Inferior parietal cortex (tissue), 1 donor: ENCODE results near the gene NOL6.
"Not testable (repeated sequence)": the region's sequence is repeated elsewhere in the genome, so short reads cannot be mapped to it uniquely, and the experiment has no call there.

Experiments used
- DNase-seq: peaks from one replicate; pipeline ENCODE4 v3.0.0-alpha.2; 2016; ENCODE audit errors: extremely low spot score

Gene NOL6, protein sequence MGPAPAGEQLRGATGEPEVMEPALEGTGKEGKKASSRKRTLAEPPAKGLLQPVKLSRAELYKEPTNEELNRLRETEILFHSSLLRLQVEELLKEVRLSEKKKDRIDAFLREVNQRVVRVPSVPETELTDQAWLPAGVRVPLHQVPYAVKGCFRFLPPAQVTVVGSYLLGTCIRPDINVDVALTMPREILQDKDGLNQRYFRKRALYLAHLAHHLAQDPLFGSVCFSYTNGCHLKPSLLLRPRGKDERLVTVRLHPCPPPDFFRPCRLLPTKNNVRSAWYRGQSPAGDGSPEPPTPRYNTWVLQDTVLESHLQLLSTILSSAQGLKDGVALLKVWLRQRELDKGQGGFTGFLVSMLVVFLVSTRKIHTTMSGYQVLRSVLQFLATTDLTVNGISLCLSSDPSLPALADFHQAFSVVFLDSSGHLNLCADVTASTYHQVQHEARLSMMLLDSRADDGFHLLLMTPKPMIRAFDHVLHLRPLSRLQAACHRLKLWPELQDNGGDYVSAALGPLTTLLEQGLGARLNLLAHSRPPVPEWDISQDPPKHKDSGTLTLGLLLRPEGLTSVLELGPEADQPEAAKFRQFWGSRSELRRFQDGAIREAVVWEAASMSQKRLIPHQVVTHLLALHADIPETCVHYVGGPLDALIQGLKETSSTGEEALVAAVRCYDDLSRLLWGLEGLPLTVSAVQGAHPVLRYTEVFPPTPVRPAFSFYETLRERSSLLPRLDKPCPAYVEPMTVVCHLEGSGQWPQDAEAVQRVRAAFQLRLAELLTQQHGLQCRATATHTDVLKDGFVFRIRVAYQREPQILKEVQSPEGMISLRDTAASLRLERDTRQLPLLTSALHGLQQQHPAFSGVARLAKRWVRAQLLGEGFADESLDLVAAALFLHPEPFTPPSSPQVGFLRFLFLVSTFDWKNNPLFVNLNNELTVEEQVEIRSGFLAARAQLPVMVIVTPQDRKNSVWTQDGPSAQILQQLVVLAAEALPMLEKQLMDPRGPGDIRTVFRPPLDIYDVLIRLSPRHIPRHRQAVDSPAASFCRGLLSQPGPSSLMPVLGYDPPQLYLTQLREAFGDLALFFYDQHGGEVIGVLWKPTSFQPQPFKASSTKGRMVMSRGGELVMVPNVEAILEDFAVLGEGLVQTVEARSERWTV

GRCh38 chr9:33473643-33474352, at the start of gene NOL6:
Gene NOL6, minus strand, starts transcription at chr9:33473924. Its CDS starts 82 bp downstream, at chr9:33473842.
- peak; percentile 100 for DNase-seq

GRCh38 chr9:33521861-33522260, 48.1 kb upstream of the NOL6 start:
- DNase-seq = not testable (repeated sequence)

DNA sequence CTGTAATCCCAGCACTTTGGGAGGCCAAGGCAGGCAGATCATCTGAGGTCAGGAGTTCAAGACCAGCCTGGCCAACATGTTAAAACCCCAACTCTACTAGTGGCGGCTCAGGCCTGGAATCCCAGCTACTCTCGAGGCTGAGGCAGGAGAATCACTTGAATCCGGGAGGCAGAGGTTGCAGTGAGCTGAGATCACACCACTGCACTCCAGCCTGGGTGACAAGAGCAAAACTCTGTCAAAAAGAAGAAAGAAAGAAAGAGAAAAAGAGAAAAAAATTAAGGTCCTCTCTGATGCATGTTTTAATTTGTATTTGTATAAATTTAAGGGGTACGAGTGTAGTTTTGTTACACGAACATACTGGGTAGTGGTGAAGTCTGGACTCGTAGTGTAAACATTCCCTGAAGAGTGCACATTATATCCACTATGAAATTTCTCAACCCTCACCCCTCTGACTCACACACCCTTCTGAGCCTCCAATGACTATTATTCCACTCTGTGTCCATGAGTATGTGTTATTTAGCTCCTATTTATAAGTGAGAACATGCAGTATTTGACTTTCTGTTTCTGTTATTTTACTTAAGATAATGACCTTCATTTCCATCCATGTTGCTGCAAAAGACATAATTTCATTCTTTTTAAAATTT, 44.3 kb upstream of the NOL6 start:
- not testable (repeated sequence) for DNase-seq

GRCh38 chr9:33517373-33517772, 43.6 kb upstream of the NOL6 start:
- peak; percentile 61 for DNase-seq

GRCh38 chr9:33516397-33516796, 42.7 kb upstream of the NOL6 start:
- not testable (repeated sequence) for DNase-seq

- not testable (repeated sequence) for DNase-seq
Measured at GRCh38 chr9:33515342-33515995, 41.7 kb upstream of the NOL6 start.

DNA sequence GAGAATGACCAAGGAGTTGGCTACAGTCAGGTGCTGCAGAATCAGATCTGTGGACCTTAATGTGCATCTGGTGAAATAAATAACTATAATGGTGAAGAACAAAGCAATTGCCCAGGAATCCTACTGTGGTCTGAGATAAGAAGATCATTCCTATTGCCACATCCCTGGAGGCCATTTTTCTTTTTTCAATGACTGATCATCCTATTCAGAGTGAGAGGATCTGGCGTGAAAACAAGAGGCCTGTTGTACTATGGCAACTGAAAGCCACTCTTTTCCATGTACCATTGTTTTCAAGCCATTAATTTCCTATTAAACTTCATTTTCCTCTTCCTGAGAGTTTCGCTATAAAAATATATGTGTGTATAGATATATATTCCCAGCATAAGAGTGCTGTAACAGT, 38.8 kb upstream of the NOL6 start:
- DNase-seq = not testable (repeated sequence)

- DNase-seq = not testable (repeated sequence)
Measured at GRCh38 chr9:33511184-33511517, 37.4 kb upstream of the NOL6 start.

DNA sequence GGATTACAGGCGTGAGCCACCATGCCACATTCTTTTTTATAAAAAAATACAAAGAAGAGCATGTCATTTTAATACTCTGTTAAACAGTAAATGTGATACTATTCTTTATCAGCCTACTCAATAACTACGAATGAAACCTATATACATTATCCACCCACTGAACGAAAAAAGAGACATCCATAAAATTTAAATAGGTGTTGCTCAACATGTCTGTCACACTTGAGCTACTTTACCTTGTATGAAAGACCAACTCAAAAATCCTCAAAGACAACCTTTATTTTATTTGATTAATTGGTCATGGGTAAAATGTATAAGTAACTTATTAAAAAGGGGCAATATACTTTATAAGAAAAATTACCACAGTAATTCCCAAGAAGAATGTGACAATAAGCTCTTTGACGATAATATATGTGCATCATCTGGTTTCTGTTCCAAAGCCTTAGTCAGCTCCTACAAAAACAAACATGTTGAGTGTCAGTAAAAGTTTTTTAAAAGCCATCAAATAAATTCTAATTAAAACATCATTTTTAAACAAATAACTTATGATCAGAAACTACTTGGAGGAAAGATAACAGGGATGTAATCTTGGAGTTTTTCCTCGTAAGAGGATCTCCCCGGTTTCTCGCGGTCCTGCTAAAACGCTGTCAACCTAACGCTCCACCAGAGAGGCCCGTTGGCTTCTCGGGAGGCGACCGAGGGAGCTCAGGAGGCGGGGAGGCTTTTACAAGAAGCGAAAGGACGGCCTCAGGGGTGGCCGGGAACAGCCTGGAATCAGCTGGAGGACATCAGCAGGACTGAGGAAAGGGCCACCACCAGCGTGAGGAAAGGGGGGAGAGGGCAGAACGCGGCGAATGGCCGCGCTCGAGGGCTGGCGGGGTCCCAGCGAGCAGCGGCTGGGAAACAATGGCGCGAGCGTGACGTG, 36.8 kb upstream of the NOL6 start:
- peak; percentile 73 for DNase-seq

DNA sequence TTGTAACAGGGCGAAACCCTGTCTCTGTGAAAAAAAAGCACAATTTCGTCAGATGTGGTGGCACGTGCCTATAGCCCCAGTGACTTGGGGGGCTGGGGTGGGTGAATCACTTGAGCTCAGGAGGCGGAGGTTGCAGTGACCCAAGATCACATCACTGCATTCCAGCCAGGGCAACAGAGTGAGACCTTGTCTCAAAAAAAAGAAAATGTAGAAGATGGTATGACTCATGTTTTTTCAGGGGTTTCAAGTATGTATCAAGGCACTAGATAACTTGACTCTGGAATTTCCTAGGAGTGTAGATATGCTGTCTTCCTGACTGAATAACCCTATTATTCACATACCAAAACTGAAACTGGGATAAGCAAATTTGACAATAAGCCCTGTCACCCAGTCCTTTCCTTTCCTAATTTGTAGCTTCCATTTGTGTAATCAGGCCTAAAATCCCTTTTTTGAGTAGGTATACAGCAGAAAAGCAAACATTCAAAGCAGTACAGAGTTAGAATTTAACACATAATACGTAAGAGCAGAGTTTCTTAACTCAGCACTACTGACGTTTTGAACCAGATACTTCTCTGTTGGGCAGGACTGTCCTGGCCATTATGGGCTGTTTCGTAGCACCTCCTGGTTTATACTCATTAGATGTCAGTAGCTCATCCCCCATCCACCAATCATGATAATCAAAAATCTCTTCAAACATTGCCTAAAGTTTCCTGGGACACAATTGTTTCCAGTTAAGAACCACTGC, 33.1 kb upstream of the NOL6 start:
- DNase-seq = no peak

DNA sequence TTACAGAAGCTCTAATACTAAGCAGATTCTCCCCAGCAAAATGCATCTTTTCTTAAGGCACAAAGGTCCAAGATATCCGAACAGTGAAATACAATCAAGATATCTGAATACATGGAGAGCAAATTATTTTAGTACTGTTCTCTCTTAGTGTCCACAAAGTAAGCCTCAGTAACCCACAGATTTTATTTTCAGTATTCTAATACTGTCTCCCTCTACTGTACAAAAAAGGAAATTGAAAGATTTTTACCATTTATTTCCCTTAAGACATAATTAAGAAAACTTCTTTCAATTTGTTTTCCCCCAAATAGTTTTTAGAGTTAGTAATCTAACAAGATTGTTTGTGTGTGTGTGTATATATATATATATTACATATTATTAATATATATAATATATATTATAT, 24.7 kb upstream of the NOL6 start:
- DNase-seq = no peak

- DNase-seq = not testable (repeated sequence)
Measured at GRCh38 chr9:33493819-33494218, 20.1 kb upstream of the NOL6 start.

- DNase-seq = no peak
Measured at GRCh38 chr9:33489066-33489465, 15.3 kb upstream of the NOL6 start.

GRCh38 chr9:33485312-33485711, 11.6 kb upstream of the NOL6 start:
- DNase-seq = not testable (repeated sequence)

- no peak for DNase-seq
Measured at GRCh38 chr9:33480976-33481375, 7.3 kb upstream of the NOL6 start.

DNA sequence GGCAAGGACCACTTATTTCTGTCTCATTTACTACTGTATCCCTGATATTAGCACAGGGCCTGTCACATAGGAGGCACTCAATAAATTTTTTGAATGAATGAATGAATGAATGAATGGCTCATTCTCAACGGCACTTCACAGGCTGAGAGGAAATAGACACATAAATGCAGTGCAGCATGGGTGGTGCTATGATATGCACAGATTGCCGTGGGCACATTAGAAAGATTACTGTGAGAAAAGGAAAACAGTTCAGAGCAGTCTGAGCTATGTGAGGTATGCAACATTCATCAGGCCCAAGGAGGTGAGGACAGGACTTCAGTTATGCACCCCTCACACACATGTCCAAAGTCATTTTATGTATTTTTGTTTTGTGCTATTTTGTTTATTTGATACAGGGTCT, 6.4 kb upstream of the NOL6 start:
- no peak for DNase-seq

GRCh38 chr9:33476503-33476902, 2.8 kb upstream of the NOL6 start:
- no peak for DNase-seq

GRCh38 chr9:33475357-33475756, 1.6 kb upstream of the NOL6 start:
- DNase-seq = no peak
